Stimulated activated CD4-positive, alpha-beta T cell treated with anti-CD3 and anti-CD28 coated beads, Interleukin-12 subunit alpha, Interleukin-12 subunit beta, amount 100 ng/mL, for 48 hours (primary cell): Measurements from ENCODE around the gene CCDC59.
"Not testable (repeated sequence)": the region's sequence is repeated elsewhere in the genome, so short reads cannot be mapped to it uniquely, and the experiment has no call there.

Source experiments
- DNase-seq, 3 donors: peaks; one replicate each; pipeline ENCODE4 v3.0.0-alpha.2; 2020; ENCODE audit warnings: low read depth in 2 of 3, low spot score in 1 of 3

CCDC59 gene

GRCh38 chr12:82358200-82359114, at the start of gene CCDC59, which contains the start of gene METTL25:
Gene CCDC59 (minus strand): TSS chr12:82358387. CDS start chr12:82358376, 11 bp downstream.
Gene METTL25 (plus strand): TSS chr12:82358529. CDS start chr12:82358566, 37 bp downstream.
- peak; percentile 92 to 97 (median 95) for DNase-seq

GRCh38 chr12:82407481-82407880, 49.3 kb upstream of the CCDC59 start:
- DNase-seq = no peak

GRCh38 chr12:82406651-82407050, 48.5 kb upstream of the CCDC59 start:
- DNase-seq = no peak

GRCh38 chr12:82400819-82401218, 42.6 kb upstream of the CCDC59 start:
- DNase-seq = no peak

GRCh38 chr12:82398879-82399278, 40.7 kb upstream of the CCDC59 start:
- DNase-seq = no peak

GRCh38 chr12:82383930-82384552, 25.9 kb upstream of the CCDC59 start:
- DNase-seq = no peak

- DNase-seq = no peak
These were observed 20.8 kb upstream of the CCDC59 start for GRCh38 chr12:82378997-82379396.

- no peak for DNase-seq
These were observed 17.0 kb upstream of the CCDC59 start for GRCh38 chr12:82375201-82375600.

- no peak for DNase-seq
These were observed 8.0 kb upstream of the CCDC59 start for GRCh38 chr12:82366197-82366596.

- no peak for DNase-seq
These were observed 5.8 kb upstream of the CCDC59 start for GRCh38 chr12:82363990-82364389.

GRCh38 chr12:82361461-82361915, 3.3 kb upstream of the CCDC59 start:
- DNase-seq = no peak

GRCh38 chr12:82360834-82361233, 2.6 kb upstream of the CCDC59 start:
- DNase-seq = not testable (repeated sequence)

- DNase-seq = no peak
These were observed 910 bp upstream of the CCDC59 start for GRCh38 chr12:82359115-82359478.

- DNase-seq = no peak
These were observed 365 bp downstream of the CCDC59 start for GRCh38 chr12:82357845-82358199.

- no peak for DNase-seq
These were observed 847 bp downstream of the CCDC59 start for GRCh38 chr12:82357340-82357739.

- DNase-seq = no peak
These were observed 6.8 kb downstream of the CCDC59 start for GRCh38 chr12:82351390-82351789.

- DNase-seq = no peak
These were observed 8.0 kb downstream of the CCDC59 start for GRCh38 chr12:82350161-82350560.

GRCh38 chr12:82329508-82329907, 28.7 kb downstream of the CCDC59 start:
- DNase-seq = no peak

GRCh38 chr12:82327861-82328260, 30.3 kb downstream of the CCDC59 start:
- no peak for DNase-seq

- DNase-seq = no peak
These were observed 31.2 kb downstream of the CCDC59 start for GRCh38 chr12:82326905-82327503.

GRCh38 chr12:82325540-82326336, 32.4 kb downstream of the CCDC59 start:
- DNase-seq = no peak
